Cardiac fibroblast (primary cell): ENCODE measurements around the gene IL18BP.

Experiments
- DNase-seq, 2 donors: peaks; one replicate each; pipeline versions ENCODE4 v3.0.0 to v3.0.0-alpha.2; 2010; ENCODE audit warnings: low read depth in 2 of 2
- H3K4me3 ChIP-seq, 2 donors: replicated peaks in 1 of 2; 1 replicate in 1 of 2; 2 replicates in 1 of 2; pipeline ENCODE4 v1.5.1; 2011; ENCODE audit warnings: low read depth in 2 of 2, low read length in 2 of 2, mild to moderate bottlenecking in 2 of 2, moderate library complexity in 1 of 2
- CTCF ChIP-seq: IDR thresholded peaks from one replicate; pipeline ENCODE4 v1.5.1; 2011; ENCODE audit warnings: low read depth, mild to moderate bottlenecking, low read length, inconsistent platforms

Gene IL18BP

GRCh38 chr11:72005347-72006260, 6.9 kb downstream of the IL18BP start:
- TF ChIP-seq CTCF: no peak
- no peak overlapping the region for H3K4me3 ChIP-seq
- no peak for DNase-seq

DNA sequence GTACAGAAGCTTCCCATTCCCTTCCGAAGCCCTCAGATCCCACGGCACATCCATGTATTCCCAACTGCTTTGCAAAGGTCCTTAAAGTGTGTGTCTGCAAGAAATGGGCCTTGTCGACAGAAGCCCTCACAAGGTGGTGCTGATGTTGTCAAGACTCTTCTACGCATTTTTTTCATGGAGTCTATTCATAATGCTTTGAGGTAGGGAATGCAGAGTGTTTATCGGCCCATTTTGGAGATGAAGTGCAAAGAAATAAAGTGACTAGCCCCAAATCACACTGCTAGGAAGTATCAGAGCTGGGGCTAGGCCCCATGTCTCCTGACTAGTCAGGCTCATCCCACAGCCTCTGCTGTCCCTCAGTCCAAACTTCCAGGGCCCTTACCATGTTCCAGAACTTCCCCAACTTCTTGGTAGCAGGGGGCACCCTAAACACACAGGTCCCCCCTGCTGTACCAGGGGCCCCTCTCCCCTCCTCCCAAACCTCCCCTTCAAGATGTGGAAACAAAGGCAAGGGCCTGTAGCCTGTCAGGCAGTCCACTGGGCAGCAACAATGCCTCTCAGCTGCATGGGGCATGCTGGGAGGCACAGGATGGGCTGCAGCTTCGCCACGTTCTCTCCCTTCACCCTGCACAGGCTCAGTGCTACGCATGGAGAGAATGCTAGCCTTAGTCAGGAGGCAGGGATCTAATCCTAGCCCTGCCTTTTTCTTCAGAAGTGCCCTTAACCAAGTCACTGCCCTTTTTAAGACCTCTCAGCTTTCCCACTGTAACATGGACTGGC, 7.8 kb downstream of the IL18BP start:
- no peak for TF ChIP-seq CTCF
- DNase-seq: no peak
- no peak overlapping the region for H3K4me3 ChIP-seq

- no peak overlapping the region for H3K4me3 ChIP-seq
- no peak for DNase-seq
- no peak for TF ChIP-seq CTCF
Measured at GRCh38 chr11:72007089-72007476, 8.4 kb downstream of the IL18BP start.

DNA sequence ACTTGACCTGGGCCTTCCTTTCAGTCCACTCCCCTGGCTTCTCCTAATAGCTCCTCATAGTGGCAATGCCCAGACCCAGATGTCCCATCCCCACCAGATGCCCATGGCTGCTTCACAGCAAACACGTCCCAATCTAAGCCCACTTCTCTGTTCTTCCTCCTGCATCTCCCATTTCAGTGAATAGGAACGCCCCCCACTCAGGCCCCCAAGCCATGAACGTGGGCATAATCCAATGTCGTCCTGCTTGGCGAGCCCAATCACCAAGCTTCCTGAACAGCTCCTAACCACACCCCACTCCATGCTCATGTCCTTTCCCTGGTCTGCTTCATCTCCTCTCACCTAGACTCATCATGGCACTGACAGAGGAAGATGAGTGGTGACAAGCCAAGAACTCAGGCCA, 8.9 kb downstream of the IL18BP start:
- H3K4me3 ChIP-seq: no peak overlapping the region
- DNase-seq: no peak
- TF ChIP-seq CTCF: no peak

DNA sequence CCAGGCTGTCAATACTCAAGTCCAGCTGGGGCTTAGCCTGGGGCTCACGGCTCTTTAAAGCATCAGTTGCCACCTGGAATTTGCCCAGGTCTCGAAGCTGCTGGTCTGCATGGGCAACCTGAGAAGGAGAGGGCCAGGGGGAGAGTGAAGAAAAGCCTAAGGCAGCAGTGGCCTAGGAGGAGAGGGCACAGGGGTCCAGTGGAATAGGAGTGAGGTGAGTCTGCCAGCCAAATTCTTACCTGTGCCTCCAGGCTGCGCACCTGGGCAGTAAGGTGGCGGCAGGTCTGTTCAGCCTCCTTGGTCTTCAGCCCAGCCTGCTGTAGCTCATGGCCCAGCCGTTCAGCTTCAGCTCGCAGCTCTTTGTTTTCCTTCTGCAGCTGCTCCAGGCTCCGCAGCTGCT, 10.0 kb downstream of the IL18BP start:
- no peak for TF ChIP-seq CTCF
- no peak for DNase-seq
- no peak overlapping the region for H3K4me3 ChIP-seq

DNA sequence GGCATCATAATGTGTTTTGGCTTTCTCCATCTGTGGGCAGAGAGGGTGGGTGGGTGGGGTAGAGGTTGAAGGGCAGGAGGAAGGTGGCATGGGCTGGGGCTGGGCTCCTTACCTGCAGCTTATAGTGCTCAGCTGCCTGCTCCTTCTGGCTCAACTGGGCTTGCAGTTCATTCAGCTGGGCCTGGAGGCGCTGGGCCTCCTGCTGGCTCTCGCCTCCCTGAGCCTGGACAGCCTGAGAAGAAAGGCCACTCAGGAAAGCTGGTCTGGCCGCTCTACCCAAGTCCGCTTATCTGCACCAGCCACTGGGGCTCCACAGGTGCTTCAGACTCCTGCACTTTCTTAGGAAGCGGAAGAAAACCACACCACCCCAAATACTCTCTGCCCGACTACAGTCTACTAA, 10.4 kb downstream of the IL18BP start:
- no peak for TF ChIP-seq CTCF
- no peak for DNase-seq
- H3K4me3 ChIP-seq: no peak overlapping the region
